Upper lobe of left lung (tissue), 4 donors: Measurements from ENCODE around the gene ZNF652.

Source experiments
- POLR2A ChIP-seq, 4 donors: fragments of 450-650 bp; IDR thresholded peaks; one replicate each; pipeline ENCODE4 v1.5.1; 2016 to 2017; ENCODE audit warnings: antibody characterized with exemption in 4 of 4, mild to moderate bottlenecking in 2 of 4
- POLR2AphosphoS5 ChIP-seq, 2 donors: sonication (generic); formaldehyde crosslinking; IDR thresholded peaks; one replicate each; pipeline ENCODE4 v1.5.1; 2017; ENCODE audit warnings: antibody characterized with exemption in 2 of 2
- TF ChIP-seq, protein P1 (sequence below), 6 experiments: fragments of 450-650 bp in 4 of 6; fragments of 200-600 bp in 2 of 6; sonication (generic) in 2 of 6; IDR thresholded peaks; one replicate each; pipeline ENCODE4 v1.5.1; 2016 to 2019; ENCODE audit warnings: antibody characterized with exemption in 6 of 6

DNA sequence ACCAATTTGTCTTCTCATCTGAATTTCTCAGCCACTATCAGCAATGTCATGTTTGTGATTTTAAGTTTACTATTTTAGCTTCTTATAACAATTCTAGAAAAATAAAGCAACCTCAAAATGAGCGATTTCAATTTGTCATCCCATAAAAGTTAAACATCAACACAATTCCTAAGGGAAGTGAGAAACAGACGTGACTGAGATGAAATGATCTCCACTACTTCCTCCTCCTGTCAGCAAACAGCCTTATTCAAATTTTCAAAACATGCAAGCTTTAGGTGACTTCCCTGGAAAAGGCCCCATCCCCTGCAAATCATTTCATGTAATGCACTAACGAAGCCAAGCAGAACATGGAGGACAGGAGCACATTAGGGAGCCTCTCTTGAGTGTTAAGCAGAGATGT is 64.9 kb downstream of the ZNF652 start:
- TF ChIP-seq POLR2A (IDR thresholded peaks at IDR 0.05), result no peak
- TF ChIP-seq, protein P1, sequence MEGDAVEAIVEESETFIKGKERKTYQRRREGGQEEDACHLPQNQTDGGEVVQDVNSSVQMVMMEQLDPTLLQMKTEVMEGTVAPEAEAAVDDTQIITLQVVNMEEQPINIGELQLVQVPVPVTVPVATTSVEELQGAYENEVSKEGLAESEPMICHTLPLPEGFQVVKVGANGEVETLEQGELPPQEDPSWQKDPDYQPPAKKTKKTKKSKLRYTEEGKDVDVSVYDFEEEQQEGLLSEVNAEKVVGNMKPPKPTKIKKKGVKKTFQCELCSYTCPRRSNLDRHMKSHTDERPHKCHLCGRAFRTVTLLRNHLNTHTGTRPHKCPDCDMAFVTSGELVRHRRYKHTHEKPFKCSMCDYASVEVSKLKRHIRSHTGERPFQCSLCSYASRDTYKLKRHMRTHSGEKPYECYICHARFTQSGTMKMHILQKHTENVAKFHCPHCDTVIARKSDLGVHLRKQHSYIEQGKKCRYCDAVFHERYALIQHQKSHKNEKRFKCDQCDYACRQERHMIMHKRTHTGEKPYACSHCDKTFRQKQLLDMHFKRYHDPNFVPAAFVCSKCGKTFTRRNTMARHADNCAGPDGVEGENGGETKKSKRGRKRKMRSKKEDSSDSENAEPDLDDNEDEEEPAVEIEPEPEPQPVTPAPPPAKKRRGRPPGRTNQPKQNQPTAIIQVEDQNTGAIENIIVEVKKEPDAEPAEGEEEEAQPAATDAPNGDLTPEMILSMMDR (IDR thresholded peaks at IDR 0.05), result no peak
- TF ChIP-seq POLR2AphosphoS5 (IDR thresholded peaks at IDR 0.05), result no peak
